Endothelial cell (in vitro differentiated cells): ENCODE results near the gene ORM2. TPM values are rescaled to one million over a fixed set of nuclear protein-coding genes. Genes with fewer than 3 reads are reported as not detected.

Source experiments
- DNase-seq: peaks from one replicate; pipeline ENCODE4 v3.0.0; 2021; ENCODE audit warnings: low spot score
- H3K27ac Mint-ChIP-seq: one replicate; pipeline ENCODE4 v1.8.0; 2021; ENCODE audit warnings: mixed read lengths, inconsistent platforms; ENCODE audit not compliant: unreplicated experiment
- H3K27me3 Mint-ChIP-seq: one replicate; pipeline ENCODE4 v1.8.0; 2021; ENCODE audit warnings: mild to moderate bottlenecking, moderate library complexity, mixed read lengths, inconsistent platforms; ENCODE audit not compliant: unreplicated experiment
- H3K36me3 Mint-ChIP-seq: one replicate; pipeline ENCODE4 v1.8.0; 2021; ENCODE audit warnings: mild to moderate bottlenecking, low read depth, mixed read lengths, inconsistent platforms; ENCODE audit not compliant: unreplicated experiment
- H3K4me1 Mint-ChIP-seq: one replicate; pipeline ENCODE4 v1.8.0; 2021; ENCODE audit warnings: mild to moderate bottlenecking, mixed read lengths, inconsistent platforms; ENCODE audit not compliant: unreplicated experiment
- H3K4me3 Mint-ChIP-seq: one replicate; pipeline ENCODE4 v1.8.0; 2021; ENCODE audit warnings: mild to moderate bottlenecking, mixed read lengths, inconsistent platforms; ENCODE audit not compliant: unreplicated experiment
- H3K9me3 Mint-ChIP-seq: one replicate; pipeline ENCODE4 v1.8.0; 2021; ENCODE audit warnings: mixed read lengths, inconsistent platforms; ENCODE audit not compliant: unreplicated experiment
- CTCF ChIP-seq: fragments of 200-600 bp; sonication (generic); IDR thresholded peaks from one replicate; pipeline ENCODE4 v1.5.0; 2021; ENCODE audit warnings: antibody characterized with exemption; ENCODE audit not compliant: unreplicated experiment
- total RNA-seq: library from RNA; stranded (reverse); fragmentation: NEBNext Ultra II Directional; extraction: Animal tissue kit (Norgen Biotek cat#: 25700); gene quantifications from one replicate; pipeline ENCODE4 v1.2.1, GENCODE V29; 2021; ENCODE audit not compliant: unreplicated experiment

ORM2 gene
- total RNA-seq, 1 donor from 2014 or later = not detected

GRCh38 chr9:114314256-114314867 lies 15.3 kb upstream of the ORM2 start:
- DNase-seq = no peak
- Mint-ChIP-seq H3K9me3 (no peaks in the 10 kb centered on the region), H3K27me3 (peaks cover 2% of the 10 kb centered on the region), H3K27ac (no peak overlapping the region), H3K4me1 (no peaks in the 10 kb centered on the region), H3K4me3 (no peak overlapping the region), H3K36me3 (peaks cover 14% of the 10 kb centered on the region)
- no peak for TF ChIP-seq CTCF

- DNase-seq = no peak
- no peaks in the 10 kb centered on the region for H3K9me3 Mint-ChIP-seq
- H3K4me3 Mint-ChIP-seq = peak overlapping the region; percentile 8
- H3K4me1 Mint-ChIP-seq = no peaks in the 10 kb centered on the region
- H3K27me3 Mint-ChIP-seq = peaks cover 2% of the 10 kb centered on the region
- H3K27ac Mint-ChIP-seq = no peak overlapping the region
- TF ChIP-seq CTCF = no peak
- H3K36me3 Mint-ChIP-seq = peaks cover 11% of the 10 kb centered on the region
Observed at GRCh38 chr9:114314881-114315722, 14.6 kb upstream of the ORM2 start.

- H3K27ac Mint-ChIP-seq = no peak overlapping the region
- DNase-seq = no peak
- H3K4me1 Mint-ChIP-seq = no peaks in the 10 kb centered on the region
- no peak for TF ChIP-seq CTCF
- H3K9me3 Mint-ChIP-seq = no peaks in the 10 kb centered on the region
- H3K4me3 Mint-ChIP-seq = no peak overlapping the region
- H3K27me3 Mint-ChIP-seq = peaks cover 2% of the 10 kb centered on the region
- H3K36me3 Mint-ChIP-seq = peaks cover 6% of the 10 kb centered on the region
Observed at GRCh38 chr9:114315723-114316363, 13.8 kb upstream of the ORM2 start.

GRCh38 chr9:114316605-114317230 lies 13.0 kb upstream of the ORM2 start:
- Mint-ChIP-seq H3K27me3 (peaks cover 2% of the 10 kb centered on the region), H3K9me3 (no peaks in the 10 kb centered on the region), H3K4me1 (no peaks in the 10 kb centered on the region), H3K36me3 (peaks cover 6% of the 10 kb centered on the region), H3K4me3 (no peak overlapping the region), H3K27ac (no peak overlapping the region)
- no peak for DNase-seq
- no peak for TF ChIP-seq CTCF
